ENCODE data around the gene OR1S2. TPM values are rescaled to one million over a fixed set of nuclear protein-coding genes. Genes with fewer than 3 reads are reported as not detected.
"Not testable (repeated sequence)": the region's sequence is repeated elsewhere in the genome, so short reads cannot be mapped to it uniquely, and the experiment has no call there.

Gene OR1S2
- polyA plus RNA-seq (ENCODE audit: insufficient read length): not detected

- DNase-seq (ENCODE audit: low read depth): no peak
Observed at GRCh38 chr11:58204042-58204441, at the start of gene OR1S2. OR1S2 (minus strand) TSS chr11:58204142; CDS start chr11:58204142, 0 bp downstream.

- no peak for DNase-seq (ENCODE audit: low read depth)
Observed at GRCh38 chr11:58243954-58244353, 40.0 kb upstream of the OR1S2 start.

- no peak for DNase-seq (ENCODE audit: low read depth)
Observed at GRCh38 chr11:58227956-58228615, 24.1 kb upstream of the OR1S2 start.

GRCh38 chr11:58222721-58223120, 18.8 kb upstream of the OR1S2 start:
- no peak for DNase-seq (ENCODE audit: low read depth)

GRCh38 chr11:58216476-58216875, 12.5 kb upstream of the OR1S2 start:
- no peak for DNase-seq (ENCODE audit: low read depth)

GRCh38 chr11:58212420-58212819, 8.5 kb upstream of the OR1S2 start, which contains the start of gene OR1S1:
OR1S1 (plus strand) TSS chr11:58212720.
- not testable (repeated sequence) for DNase-seq (ENCODE audit: low read depth)

GRCh38 chr11:58199271-58199670, 4.7 kb downstream of the OR1S2 start:
- no peak for DNase-seq (ENCODE audit: low read depth)

GRCh38 chr11:58195939-58196338, 8.0 kb downstream of the OR1S2 start:
- DNase-seq (ENCODE audit: low read depth): no peak

- no peak for DNase-seq (ENCODE audit: low read depth)
Observed at GRCh38 chr11:58193391-58193790, 10.6 kb downstream of the OR1S2 start.

- DNase-seq (ENCODE audit: low read depth): no peak
Observed at GRCh38 chr11:58192229-58192628, 11.7 kb downstream of the OR1S2 start.

GRCh38 chr11:58188770-58189169, 15.2 kb downstream of the OR1S2 start, which contains the start of gene OR9Q2:
OR9Q2 (plus strand) TSS chr11:58189070; CDS start chr11:58190491, 1,421 bp downstream.
- DNase-seq (ENCODE audit: low read depth): no peak

GRCh38 chr11:58186938-58187337, 17.0 kb downstream of the OR1S2 start:
- no peak for DNase-seq (ENCODE audit: low read depth)

GRCh38 chr11:58179648-58180047, 24.3 kb downstream of the OR1S2 start:
- DNase-seq (ENCODE audit: low read depth): no peak

GRCh38 chr11:58178444-58178843, 25.5 kb downstream of the OR1S2 start:
- no peak for DNase-seq (ENCODE audit: low read depth)

- no peak for DNase-seq (ENCODE audit: low read depth)
Observed at GRCh38 chr11:58177409-58178054, 26.4 kb downstream of the OR1S2 start.

GRCh38 chr11:58165504-58166106, 38.3 kb downstream of the OR1S2 start:
- DNase-seq (ENCODE audit: low read depth): no peak

GRCh38 chr11:58164990-58165389, 39.0 kb downstream of the OR1S2 start:
- no peak for DNase-seq (ENCODE audit: low read depth)

- DNase-seq (ENCODE audit: low read depth): no peak
Observed at GRCh38 chr11:58164389-58164788, 39.6 kb downstream of the OR1S2 start.

Other genes starting within 250 kb of the OR1S2 start
- gene OR9Q1, start 180.3 kb downstream of the OR1S2 start, polyA plus RNA-seq (ENCODE audit: insufficient read length): not detected
- not detected for gene OR6Q1, start 173.2 kb downstream of the OR1S2 start, polyA plus RNA-seq (ENCODE audit: insufficient read length)
- not detected for gene OR9I1, start 78.6 kb downstream of the OR1S2 start, polyA plus RNA-seq (ENCODE audit: insufficient read length)
- gene OR9Q2, start 15.1 kb downstream of the OR1S2 start, polyA plus RNA-seq (ENCODE audit: insufficient read length): not detected
- not detected for gene OR1S1, start 8.6 kb upstream of the OR1S2 start, polyA plus RNA-seq (ENCODE audit: insufficient read length)
- gene OR10Q1, start 24.8 kb upstream of the OR1S2 start, polyA plus RNA-seq (ENCODE audit: insufficient read length): not detected
- gene OR10W1, start 64.1 kb upstream of the OR1S2 start, polyA plus RNA-seq (ENCODE audit: insufficient read length): not detected
- not detected for gene OR5B17, start 154.9 kb upstream of the OR1S2 start, polyA plus RNA-seq (ENCODE audit: insufficient read length)
- not detected for gene OR5B3, start 202.7 kb upstream of the OR1S2 start, polyA plus RNA-seq (ENCODE audit: insufficient read length)
- not detected for gene OR5B2, start 224.0 kb upstream of the OR1S2 start, polyA plus RNA-seq (ENCODE audit: insufficient read length)
- not detected for gene OR5B12, start 238.1 kb upstream of the OR1S2 start, polyA plus RNA-seq (ENCODE audit: insufficient read length)